ENCODE data around the gene IP6K1. TPM values are rescaled to one million over a fixed set of nuclear protein-coding genes. Genes with fewer than 3 reads are reported as not detected.
A peak's percentile ranks its signal among the peaks of the same experiment; 100 is the strongest.

IP6K1 gene
- total RNA-seq, 1 experiment from 2014 or later: 42.2 TPM

GRCh38 chr3:49700014-49700413, 86.3 kb downstream of the IP6K1 start:
- Histone ChIP-seq H3K4ac (ENCODE audit: low read depth, low read length) (no peak overlapping the region), H3K27ac (ENCODE audit: insufficient read length, low read depth, low read length) (no peak overlapping the region), H3K14ac (ENCODE audit: insufficient read depth, low read length) (no peak overlapping the region), H2AFZ (ENCODE audit: low read length) (no peak overlapping the region), H2BK15ac (ENCODE audit: low read depth, low read length) (no peak overlapping the region), H4K8ac (replicated peaks; ENCODE audit: insufficient read length, low read depth, low read length) (no peak overlapping the region), H3K79me2 (ENCODE audit: insufficient read depth, low read length) (no peaks in the 10 kb centered on the region), H3K4me1 (ENCODE audit: insufficient read depth, low read length) (no peaks in the 10 kb centered on the region), H4K5ac (ENCODE audit: insufficient read length, low read depth, low read length) (no peak overlapping the region), H3K27me3 (ENCODE audit: insufficient read depth, low read length) (no peaks in the 10 kb centered on the region), H3K79me1 (ENCODE audit: insufficient read depth, low read depth, low read length, poor library complexity, severe bottlenecking) (no peaks in the 10 kb centered on the region), H2BK20ac (ENCODE audit: low read depth, low read length, poor library complexity, severe bottlenecking) (no peak overlapping the region), H2BK120ac (ENCODE audit: low read depth, low read length, poor library complexity, severe bottlenecking) (no peak overlapping the region), H4K91ac (ENCODE audit: insufficient read length, low read depth, low read length) (no peak overlapping the region), H3K56ac (ENCODE audit: insufficient read length, low read depth, low read length) (no peak overlapping the region), H3K9ac (ENCODE audit: extremely low read depth, insufficient read length, low read length) (no peak overlapping the region), H3K9me3 (ENCODE audit: control insufficient read depth, low read depth, low read length) (no peaks in the 10 kb centered on the region), H3K23me2 (ENCODE audit: insufficient read length, low read depth, low read length, poor library complexity, severe bottlenecking) (no peaks in the 10 kb centered on the region), H4K20me1 (ENCODE audit: control insufficient read depth, insufficient read depth, insufficient read length) (no peaks in the 10 kb centered on the region), H3K23ac (ENCODE audit: insufficient read length, low read depth, low read length) (no peak overlapping the region), H3K4me2 (ENCODE audit: insufficient read depth, insufficient read length, low read length) (no peak overlapping the region), H3T11ph (ENCODE audit: low read length) (no peak overlapping the region), H3K18ac (ENCODE audit: insufficient read length, low read depth, low read length) (no peak overlapping the region), H2BK12ac (ENCODE audit: insufficient read length, low read depth, low read length) (no peak overlapping the region), H2AK5ac (ENCODE audit: insufficient read length, low read length) (no peak overlapping the region), H2BK5ac (ENCODE audit: insufficient read length, low read length) (no peak overlapping the region)
- peaks cover 6 to 13% (median 9%) of the 10 kb centered on the region in 3 experiments; a peak in 6 of 7 replicates for H3K36me3 Mint-ChIP-seq (ENCODE audit: insufficient read depth in 1 of 3, low read depth in 3 of 3)
- TF ChIP-seq CTCF (conservative IDR thresholded peaks at IDR 0.05): no peak
- no peak for DNase-seq
- H3K4me3 Mint-ChIP-seq: no peak overlapping the region
- H3K27ac Mint-ChIP-seq: peak overlapping the region in 1 of 3 experiments; percentile 44; a peak in 2 of 7 replicates
- WGBS (ENCODE audit: extremely low coverage, insufficient read length, low lambda C conversion rate): no CpG with 5 or more reads among the region's 8 CpGs
- peaks cover 11 to 21% of the 10 kb centered on the region in 2 experiments for H3K4me1 Mint-ChIP-seq
- H3K9me3 Mint-ChIP-seq: no peaks in the 10 kb centered on the region
- no peaks in the 10 kb centered on the region for H3K27me3 Mint-ChIP-seq (ENCODE audit: low read depth)
